GM19240 (cell line): ENCODE results near the gene KAT8.

Source experiments
- DNase-seq: peaks from one replicate; pipeline ENCODE4 v3.0.0; 2011; ENCODE audit warnings: low spot score; ENCODE audit not compliant: insufficient read length

KAT8 gene

GRCh38 chr16:31107465-31107867 is 10.0 kb upstream of the KAT8 start:
- peak; percentile 77 for DNase-seq

GRCh38 chr16:31108035-31108793 is 9.2 kb upstream of the KAT8 start, which contains the start of gene BCKDK:
TSS of gene BCKDK (plus strand) at chr16:31108386. CDS start at chr16:31109224, 838 bp downstream.
- peak; percentile 79 for DNase-seq

GRCh38 chr16:31108794-31109558 is 8.5 kb upstream of the KAT8 start:
- DNase-seq, result no peak

- DNase-seq, result no peak
Observed at GRCh38 chr16:31109622-31110021, 7.8 kb upstream of the KAT8 start.

- DNase-seq, result no peak
Observed at GRCh38 chr16:31110106-31111034, 7.1 kb upstream of the KAT8 start.

- DNase-seq, result no peak
Observed at GRCh38 chr16:31111881-31112466, 5.5 kb upstream of the KAT8 start.

- DNase-seq, result no peak
Observed at GRCh38 chr16:31112711-31113110, 4.8 kb upstream of the KAT8 start.

- DNase-seq, result no peak
Observed at GRCh38 chr16:31113121-31114120, 4.0 kb upstream of the KAT8 start.

- DNase-seq, result no peak
Observed at GRCh38 chr16:31114468-31114867, 3.0 kb upstream of the KAT8 start.

- no peak for DNase-seq
Observed at GRCh38 chr16:31118223-31119155, 1.0 kb downstream of the KAT8 start.

- no peak for DNase-seq
Observed at GRCh38 chr16:31120129-31120528, 2.7 kb downstream of the KAT8 start.

GRCh38 chr16:31125844-31126243 is 8.4 kb downstream of the KAT8 start:
- no peak for DNase-seq

- no peak for DNase-seq
Observed at GRCh38 chr16:31127182-31127581, 9.7 kb downstream of the KAT8 start.

GRCh38 chr16:31128711-31129567 is 11.5 kb downstream of the KAT8 start:
- DNase-seq, result no peak

- DNase-seq, result no peak
Observed at GRCh38 chr16:31129568-31130335, 12.3 kb downstream of the KAT8 start.

- no peak for DNase-seq
Observed at GRCh38 chr16:31130336-31130891, 12.9 kb downstream of the KAT8 start.

- DNase-seq, result no peak
Observed at GRCh38 chr16:31130899-31131298, 13.4 kb downstream of the KAT8 start.
